HEK293 (cell line): ENCODE data around the gene LAPTM4A.
"Not testable (repeated sequence)": the region's sequence is repeated elsewhere in the genome, so short reads cannot be mapped to it uniquely, and the experiment has no call there.

Experiments
- CTCF ChIA-PET: fragments of 350-600 bp; formaldehyde crosslinking; extraction: SDS; loops from one replicate; lab custom pipeline; 2021; ENCODE audit warnings: antibody characterized with exemption; lab: Yijun Ruan, JAX
- POLR2A ChIA-PET: fragments of 300-600 bp; formaldehyde crosslinking; extraction: SDS; loops from one replicate; lab custom pipeline; 2020; ENCODE audit warnings: antibody characterized with exemption, inconsistent platforms; lab: Yijun Ruan, JAX
- H3K27ac ChIP-seq: fragments of 200-500 bp; sonication (Bioruptor generic); 2 replicates; pipeline ENCODE4 v1.5.1; 2014; ENCODE audit warnings: low read depth, low read length, control low read depth, inconsistent platforms; ENCODE audit errors: extremely low read depth
- H3K36me3 ChIP-seq, 2 experiments: fragments of 200-500 bp in 1 of 2; sonication (Bioruptor generic) in 1 of 2; 1 replicate in 1 of 2; 2 replicates in 1 of 2; pipeline ENCODE4 v1.5.1; 2014 to 2017; ENCODE audit warnings: inconsistent platforms in 2 of 2, low read length in 2 of 2; ENCODE audit not compliant: control insufficient read depth in 2 of 2, insufficient read depth in 1 of 2
- H3K4me1 ChIP-seq: fragments of 200-500 bp; sonication (Bioruptor generic); 2 replicates; pipeline ENCODE4 v1.5.1; 2014; ENCODE audit warnings: mild to moderate bottlenecking, low read length, inconsistent platforms; ENCODE audit not compliant: control insufficient read depth, insufficient read depth
- H3K4me3 ChIP-seq: 2 replicates; pipeline ENCODE4 v1.5.1; 2011; ENCODE audit warnings: low read depth, mild to moderate bottlenecking, control low read depth, low read length, moderate library complexity
- H3K9me3 ChIP-seq: fragments of 200-500 bp; sonication (Bioruptor generic); 2 replicates; pipeline ENCODE4 v1.5.1; 2014; ENCODE audit warnings: low read depth, low read length, inconsistent platforms; ENCODE audit not compliant: control insufficient read depth, insufficient read depth
- BCL11B ChIP-seq: fragments of 450-650 bp; formaldehyde crosslinking; IDR thresholded peaks from 2 replicates; pipeline ENCODE4 v1.5.1; 2016; ENCODE audit warnings: low read depth, missing biosample characterization, missing genetic modification characterization
- GLI4 ChIP-seq: fragments of 450-650 bp; formaldehyde crosslinking; IDR thresholded peaks from 2 replicates; pipeline ENCODE4 v1.5.1; 2016; ENCODE audit warnings: missing biosample characterization, missing genetic modification characterization
- PATZ1 ChIP-seq: fragments of 450-650 bp; formaldehyde crosslinking; IDR thresholded peaks from 2 replicates; pipeline ENCODE4 v1.5.1; 2016; ENCODE audit warnings: missing biosample characterization, missing genetic modification characterization
- PRDM1 ChIP-seq: fragments of 450-650 bp; formaldehyde crosslinking; IDR thresholded peaks from 2 replicates; pipeline ENCODE4; 2016; ENCODE audit warnings: missing biosample characterization, missing genetic modification characterization
- SETDB1 ChIP-seq: IDR thresholded peaks from one replicate; pipeline ENCODE4 v1.6.1; 2017; ENCODE audit warnings: mild to moderate bottlenecking, low read length, moderate library complexity, mixed read lengths; ENCODE audit not compliant: insufficient read length
- SP7 ChIP-seq: fragments of 450-650 bp; formaldehyde crosslinking; IDR thresholded peaks from 2 replicates; pipeline ENCODE4 v1.5.1; 2016; ENCODE audit warnings: missing biosample characterization, missing genetic modification characterization
- ZFHX2 ChIP-seq: fragments of 450-650 bp; formaldehyde crosslinking; conservative IDR thresholded peaks from 2 replicates; pipeline ENCODE4 v1.5.1; 2016; ENCODE audit warnings: missing biosample characterization, missing genetic modification characterization
- ZFP69B ChIP-seq: fragments of 450-650 bp; formaldehyde crosslinking; IDR thresholded peaks from 2 replicates; pipeline ENCODE4 v1.5.1; 2016; ENCODE audit warnings: missing biosample characterization, missing genetic modification characterization
- ZNF239 ChIP-seq: fragments of 450-650 bp; formaldehyde crosslinking; IDR thresholded peaks from 2 replicates; pipeline ENCODE4 v1.5.1; 2016; ENCODE audit warnings: missing biosample characterization, missing genetic modification characterization
- ZNF302 ChIP-seq: fragments of 450-650 bp; formaldehyde crosslinking; IDR thresholded peaks from 2 replicates; pipeline ENCODE4 v1.5.1; 2016; ENCODE audit warnings: missing biosample characterization, missing genetic modification characterization, low read depth
- ZNF423 ChIP-seq: fragments of 450-650 bp; formaldehyde crosslinking; IDR thresholded peaks from 2 replicates; pipeline ENCODE4 v1.5.1; 2016; ENCODE audit warnings: missing biosample characterization, missing genetic modification characterization
- ZNF48 ChIP-seq: fragments of 450-650 bp; formaldehyde crosslinking; IDR thresholded peaks from 2 replicates; pipeline ENCODE4 v1.5.1; 2016; ENCODE audit warnings: missing biosample characterization, missing genetic modification characterization
- ZNF692 ChIP-seq: fragments of 450-650 bp; formaldehyde crosslinking; IDR thresholded peaks from 2 replicates; pipeline ENCODE4 v1.5.1; 2016; ENCODE audit warnings: missing biosample characterization, missing genetic modification characterization
- ZNF707 ChIP-seq: fragments of 450-650 bp; formaldehyde crosslinking; IDR thresholded peaks from 2 replicates; pipeline ENCODE4 v1.5.1; 2016; ENCODE audit warnings: missing biosample characterization, missing genetic modification characterization
- TF ChIP-seq, protein P1 (sequence below): fragments of 450-650 bp; formaldehyde crosslinking; IDR thresholded peaks from 2 replicates; pipeline ENCODE4 v1.5.1; 2016; ENCODE audit warnings: missing biosample characterization, missing genetic modification characterization
- TF ChIP-seq, protein P2 (sequence below): fragments of 450-650 bp; formaldehyde crosslinking; IDR thresholded peaks from 2 replicates; pipeline ENCODE4 v1.5.1; 2016; ENCODE audit warnings: missing biosample characterization, missing genetic modification characterization
- TF ChIP-seq, protein P3 (sequence below): fragments of 450-650 bp; formaldehyde crosslinking; IDR thresholded peaks from 2 replicates; pipeline ENCODE4 v1.5.1; 2017; ENCODE audit warnings: missing biosample characterization, mild to moderate bottlenecking, missing genetic modification characterization, moderate library complexity

The LAPTM4A gene

DNA sequence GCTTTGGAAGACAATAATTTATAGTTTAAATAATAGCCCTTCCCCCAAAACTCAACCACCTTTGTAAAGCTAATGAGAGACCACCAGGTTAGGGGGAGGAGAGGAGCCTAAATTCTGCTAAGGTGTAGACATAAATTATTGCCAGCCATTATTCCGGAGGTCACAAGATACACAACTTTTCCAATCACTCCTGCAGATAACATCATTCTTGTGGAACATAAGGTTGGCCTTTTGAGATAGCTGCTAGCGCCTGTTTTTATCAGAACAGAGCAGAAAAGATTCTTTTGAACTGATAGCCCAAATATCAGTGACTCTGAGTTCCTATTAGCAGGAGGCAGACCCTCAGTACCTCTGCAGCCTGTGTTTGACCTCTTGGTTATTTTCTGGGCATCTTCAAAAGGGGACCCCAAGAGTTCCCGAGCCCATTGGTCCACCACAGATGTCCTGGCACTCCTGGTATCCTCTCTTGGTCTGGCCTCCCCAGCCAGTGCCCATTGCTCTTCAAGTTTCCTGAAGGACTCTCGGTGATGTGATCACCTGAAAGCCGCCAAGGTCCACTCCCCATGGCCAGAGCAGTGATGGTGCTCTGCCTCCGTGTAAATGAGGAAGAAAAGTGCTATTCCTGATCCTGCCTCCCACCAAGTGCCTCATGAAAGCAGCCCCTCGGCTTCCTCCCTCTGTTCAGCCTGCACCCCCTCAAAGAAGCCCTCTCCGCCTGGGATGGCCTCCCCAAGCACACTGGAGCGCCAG, 38.5 kb upstream of the LAPTM4A start:
- TF ChIP-seq SETDB1 = no peak
- no peak for TF ChIP-seq ZNF48 (tag by site-specific recombination)
- TF ChIP-seq ZNF692 (tag by site-specific recombination) = no peak
- no peak for TF ChIP-seq ZFHX2 (tag by site-specific recombination)
- TF ChIP-seq GLI4 = no peak
- no peak for TF ChIP-seq BCL11B (tag by site-specific recombination)
- TF ChIP-seq ZNF423 (tag by site-specific recombination) = no peak
- TF ChIP-seq, protein P1, sequence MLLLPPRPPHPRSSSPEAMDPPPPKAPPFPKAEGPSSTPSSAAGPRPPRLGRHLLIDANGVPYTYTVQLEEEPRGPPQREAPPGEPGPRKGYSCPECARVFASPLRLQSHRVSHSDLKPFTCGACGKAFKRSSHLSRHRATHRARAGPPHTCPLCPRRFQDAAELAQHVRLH (tag by site-specific recombination) = no peak
- no peak for TF ChIP-seq PATZ1 (tag by site-specific recombination)
- TF ChIP-seq, protein P2, sequence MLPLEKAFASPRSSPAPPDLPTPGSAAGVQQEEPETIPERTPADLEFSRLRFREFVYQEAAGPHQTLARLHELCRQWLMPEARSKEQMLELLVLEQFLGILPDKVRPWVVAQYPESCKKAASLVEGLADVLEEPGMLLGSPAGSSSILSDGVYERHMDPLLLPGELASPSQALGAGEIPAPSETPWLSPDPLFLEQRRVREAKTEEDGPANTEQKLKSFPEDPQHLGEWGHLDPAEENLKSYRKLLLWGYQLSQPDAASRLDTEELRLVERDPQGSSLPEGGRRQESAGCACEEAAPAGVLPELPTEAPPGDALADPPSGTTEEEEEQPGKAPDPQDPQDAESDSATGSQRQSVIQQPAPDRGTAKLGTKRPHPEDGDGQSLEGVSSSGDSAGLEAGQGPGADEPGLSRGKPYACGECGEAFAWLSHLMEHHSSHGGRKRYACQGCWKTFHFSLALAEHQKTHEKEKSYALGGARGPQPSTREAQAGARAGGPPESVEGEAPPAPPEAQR (tag by site-specific recombination) = no peak
- TF ChIP-seq ZFP69B (tag by site-specific recombination) = no peak
- TF ChIP-seq ZNF707 = no peak
- TF ChIP-seq, protein P3, sequence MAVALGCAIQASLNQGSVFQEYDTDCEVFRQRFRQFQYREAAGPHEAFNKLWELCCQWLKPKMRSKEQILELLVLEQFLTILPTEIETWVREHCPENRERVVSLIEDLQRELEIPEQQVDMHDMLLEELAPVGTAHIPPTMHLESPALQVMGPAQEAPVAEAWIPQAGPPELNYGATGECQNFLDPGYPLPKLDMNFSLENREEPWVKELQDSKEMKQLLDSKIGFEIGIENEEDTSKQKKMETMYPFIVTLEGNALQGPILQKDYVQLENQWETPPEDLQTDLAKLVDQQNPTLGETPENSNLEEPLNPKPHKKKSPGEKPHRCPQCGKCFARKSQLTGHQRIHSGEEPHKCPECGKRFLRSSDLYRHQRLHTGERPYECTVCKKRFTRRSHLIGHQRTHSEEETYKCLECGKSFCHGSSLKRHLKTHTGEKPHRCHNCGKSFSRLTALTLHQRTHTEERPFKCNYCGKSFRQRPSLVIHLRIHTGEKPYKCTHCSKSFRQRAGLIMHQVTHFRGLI (tag by site-specific recombination) = no peak
- TF ChIP-seq ZNF302 (tag by site-specific recombination) = no peak
- TF ChIP-seq SP7 (tag by site-specific recombination) = no peak
- no peak for TF ChIP-seq ZNF239 (tag by site-specific recombination)
- TF ChIP-seq PRDM1 = no peak
- no peaks in the 10 kb centered on the region for H3K9me3 ChIP-seq
- CTCF ChIA-PET = interaction anchor here (0.6 to 7.7 kb wide), 8 partner anchors 11 to 181 kb away, joined by 3 to 128 read pairs (median 4); no protein-coding TSS in a partner anchor
- no peaks in the 10 kb centered on the region for H3K36me3 ChIP-seq
- POLR2A ChIA-PET = no interaction called here
- no peak overlapping the region for H3K27ac ChIP-seq
- 0 out of 2 replicates have a peak, but pooled peaks cover 2% of the 10 kb centered on the region for H3K4me1 ChIP-seq
- no peak overlapping the region for H3K4me3 ChIP-seq

GRCh38 chr2:20085909-20086308, 34.5 kb upstream of the LAPTM4A start:
- POLR2A ChIA-PET, H3K9me3 ChIP-seq, H3K27ac ChIP-seq, H3K36me3 ChIP-seq, H3K4me3 ChIP-seq, H3K4me1 ChIP-seq: not testable (repeated sequence)
- CTCF ChIA-PET = interaction anchor here (0.8 kb wide), 1 partner anchor 70 kb away, joined by 3 read pairs; no protein-coding TSS in a partner anchor

DNA sequence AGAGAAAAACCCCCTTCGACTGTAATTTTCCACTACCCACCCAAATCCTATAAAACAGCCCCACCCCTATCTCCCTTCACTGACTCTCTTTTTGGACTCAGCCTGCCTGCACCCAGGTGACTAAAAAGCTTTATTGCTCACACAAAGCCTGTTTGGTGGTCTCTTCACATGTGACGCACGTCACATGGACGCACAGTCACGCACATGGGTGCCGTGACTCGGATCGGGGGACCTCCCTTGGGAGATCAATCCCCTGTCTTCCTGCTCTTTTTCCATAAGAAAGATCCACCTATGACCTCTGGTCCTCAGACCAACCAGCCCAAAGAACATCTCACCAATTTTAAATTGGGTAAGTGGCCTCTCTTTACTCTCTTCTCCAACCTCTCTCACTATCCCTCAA, 31.4 kb upstream of the LAPTM4A start:
- H3K4me3 ChIP-seq, POLR2A ChIA-PET, H3K9me3 ChIP-seq, H3K27ac ChIP-seq, H3K36me3 ChIP-seq, CTCF ChIA-PET, H3K4me1 ChIP-seq: not testable (repeated sequence)
